ENCODE data around the gene KIFBP. TPM values are rescaled to one million over a fixed set of nuclear protein-coding genes. Genes with fewer than 3 reads are reported as not detected.

KIFBP gene
- total and polyA plus RNA-seq, 9 of the 15 experiments (the other 6 are each of a cell fraction or from before 2014, with no cell fraction given), result 5.6 to 23.2 (median 14.8) TPM

GRCh38 chr10:68955832-68956532 is 32.6 kb upstream of the KIFBP start, which contains the start of gene DDX21 (continued):
- TF ChIP-seq, protein P1, sequence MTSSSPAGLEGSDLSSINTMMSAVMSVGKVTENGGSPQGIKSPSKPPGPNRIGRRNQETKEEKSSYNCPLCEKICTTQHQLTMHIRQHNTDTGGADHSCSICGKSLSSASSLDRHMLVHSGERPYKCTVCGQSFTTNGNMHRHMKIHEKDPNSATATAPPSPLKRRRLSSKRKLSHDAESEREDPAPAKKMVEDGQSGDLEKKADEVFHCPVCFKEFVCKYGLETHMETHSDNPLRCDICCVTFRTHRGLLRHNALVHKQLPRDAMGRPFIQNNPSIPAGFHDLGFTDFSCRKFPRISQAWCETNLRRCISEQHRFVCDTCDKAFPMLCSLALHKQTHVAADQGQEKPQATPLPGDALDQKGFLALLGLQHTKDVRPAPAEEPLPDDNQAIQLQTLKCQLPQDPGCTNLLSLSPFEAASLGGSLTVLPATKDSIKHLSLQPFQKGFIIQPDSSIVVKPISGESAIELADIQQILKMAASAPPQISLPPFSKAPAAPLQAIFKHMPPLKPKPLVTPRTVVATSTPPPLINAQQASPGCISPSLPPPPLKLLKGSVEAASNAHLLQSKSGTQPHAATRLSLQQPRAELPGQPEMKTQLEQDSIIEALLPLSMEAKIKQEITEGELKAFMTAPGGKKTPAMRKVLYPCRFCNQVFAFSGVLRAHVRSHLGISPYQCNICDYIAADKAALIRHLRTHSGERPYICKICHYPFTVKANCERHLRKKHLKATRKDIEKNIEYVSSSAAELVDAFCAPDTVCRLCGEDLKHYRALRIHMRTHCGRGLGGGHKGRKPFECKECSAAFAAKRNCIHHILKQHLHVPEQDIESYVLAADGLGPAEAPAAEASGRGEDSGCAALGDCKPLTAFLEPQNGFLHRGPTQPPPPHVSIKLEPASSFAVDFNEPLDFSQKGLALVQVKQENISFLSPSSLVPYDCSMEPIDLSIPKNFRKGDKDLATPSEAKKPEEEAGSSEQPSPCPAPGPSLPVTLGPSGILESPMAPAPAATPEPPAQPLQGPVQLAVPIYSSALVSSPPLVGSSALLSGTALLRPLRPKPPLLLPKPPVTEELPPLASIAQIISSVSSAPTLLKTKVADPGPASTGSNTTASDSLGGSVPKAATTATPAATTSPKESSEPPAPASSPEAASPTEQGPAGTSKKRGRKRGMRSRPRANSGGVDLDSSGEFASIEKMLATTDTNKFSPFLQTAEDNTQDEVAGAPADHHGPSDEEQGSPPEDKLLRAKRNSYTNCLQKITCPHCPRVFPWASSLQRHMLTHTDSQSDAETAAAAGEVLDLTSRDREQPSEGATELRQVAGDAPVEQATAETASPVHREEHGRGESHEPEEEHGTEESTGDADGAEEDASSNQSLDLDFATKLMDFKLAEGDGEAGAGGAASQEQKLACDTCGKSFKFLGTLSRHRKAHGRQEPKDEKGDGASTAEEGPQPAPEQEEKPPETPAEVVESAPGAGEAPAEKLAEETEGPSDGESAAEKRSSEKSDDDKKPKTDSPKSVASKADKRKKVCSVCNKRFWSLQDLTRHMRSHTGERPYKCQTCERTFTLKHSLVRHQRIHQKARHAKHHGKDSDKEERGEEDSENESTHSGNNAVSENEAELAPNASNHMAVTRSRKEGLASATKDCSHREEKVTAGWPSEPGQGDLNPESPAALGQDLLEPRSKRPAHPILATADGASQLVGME (CRISPR knock-in tag; IDR thresholded peaks at IDR 0.05), result no peak
- TF ChIP-seq SAFB (IDR thresholded peaks at IDR 0.05; ENCODE audit: borderline replicate concordance, low read depth, low read length), result peak; percentile 57; the same call in 1 of the 2 replicates
- peak; percentile 94 for TF ChIP-seq POLR2G (IDR thresholded peaks at IDR 0.05; ENCODE audit: low read depth, low read length)
- TF ChIP-seq GTF2B (IDR thresholded peaks at IDR 0.05; ENCODE audit: extremely low read depth, insufficient read length), result peak; percentile 49
- TF ChIP-seq CBFA2T3 (IDR thresholded peaks at IDR 0.05), result no peak
- no peak for TF ChIP-seq NFYB (IDR thresholded peaks at IDR 0.05; ENCODE audit: extremely low read depth, insufficient read length)
- no peak for TF ChIP-seq ZNF124 (CRISPR knock-in tag; IDR thresholded peaks at IDR 0.05)
- TF ChIP-seq, protein P2, sequence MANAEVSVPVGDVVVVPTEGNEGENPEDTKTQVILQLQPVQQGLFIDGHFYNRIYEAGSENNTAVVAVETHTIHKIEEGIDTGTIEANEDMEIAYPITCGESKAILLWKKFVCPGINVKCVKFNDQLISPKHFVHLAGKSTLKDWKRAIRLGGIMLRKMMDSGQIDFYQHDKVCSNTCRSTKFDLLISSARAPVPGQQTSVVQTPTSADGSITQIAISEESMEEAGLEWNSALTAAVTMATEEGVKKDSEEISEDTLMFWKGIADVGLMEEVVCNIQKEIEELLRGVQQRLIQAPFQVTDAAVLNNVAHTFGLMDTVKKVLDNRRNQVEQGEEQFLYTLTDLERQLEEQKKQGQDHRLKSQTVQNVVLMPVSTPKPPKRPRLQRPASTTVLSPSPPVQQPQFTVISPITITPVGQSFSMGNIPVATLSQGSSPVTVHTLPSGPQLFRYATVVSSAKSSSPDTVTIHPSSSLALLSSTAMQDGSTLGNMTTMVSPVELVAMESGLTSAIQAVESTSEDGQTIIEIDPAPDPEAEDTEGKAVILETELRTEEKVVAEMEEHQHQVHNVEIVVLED (CRISPR knock-in tag; IDR thresholded peaks at IDR 0.05), result no peak
- TF ChIP-seq BDP1 (IDR thresholded peaks at IDR 0.05; ENCODE audit: insufficient read depth, insufficient read length), result no peak
- peak; percentile 84; the same call in 1 of the 2 replicates for TF ChIP-seq NR3C1 (CRISPR knock-in tag; IDR thresholded peaks at IDR 0.05)
- TF ChIP-seq, protein P3, sequence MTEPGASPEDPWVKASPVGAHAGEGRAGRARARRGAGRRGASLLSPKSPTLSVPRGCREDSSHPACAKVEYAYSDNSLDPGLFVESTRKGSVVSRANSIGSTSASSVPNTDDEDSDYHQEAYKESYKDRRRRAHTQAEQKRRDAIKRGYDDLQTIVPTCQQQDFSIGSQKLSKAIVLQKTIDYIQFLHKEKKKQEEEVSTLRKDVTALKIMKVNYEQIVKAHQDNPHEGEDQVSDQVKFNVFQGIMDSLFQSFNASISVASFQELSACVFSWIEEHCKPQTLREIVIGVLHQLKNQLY (CRISPR knock-in tag; conservative IDR thresholded peaks at IDR 0.05), result peak in 1 of 2 experiments; percentile 76; a peak in 1 of 4 replicates
- TF ChIP-seq SREBF1 (IDR thresholded peaks at IDR 0.05; ENCODE audit: borderline replicate concordance, low read depth, low read length), result no peak
- TF ChIP-seq KAT8 (IDR thresholded peaks at IDR 0.05; ENCODE audit: low read depth), result peak; percentile 88
- TF ChIP-seq FOXP1 (CRISPR knock-in tag; IDR thresholded peaks at IDR 0.05), result peak; percentile 34
- TF ChIP-seq ZNF274 (IDR thresholded peaks at IDR 0.05; ENCODE audit: borderline replicate concordance, low read depth, low read length), result no peak
- TF ChIP-seq LCOR (CRISPR knock-in tag; IDR thresholded peaks at IDR 0.05), result peak; percentile 73

Data from K562 (cell line).